H1 (cell line): ENCODE measurements around the gene CD226. TPM values are rescaled to one million over a fixed set of nuclear protein-coding genes. Genes with fewer than 3 reads are reported as not detected.

Source experiments
- CTCF ChIA-PET: fragments of 300-600 bp; sonication (Branson Sonifier 250); formaldehyde crosslinking; loops from one replicate; lab custom pipeline; 2021; ENCODE audit not compliant: partially characterized antibody; lab: Charles Lee
- POLR2A ChIA-PET: fragments of 300-600 bp; sonication (Branson Sonifier 250); formaldehyde crosslinking; loops from one replicate; lab custom pipeline; 2021; ENCODE audit warnings: inconsistent platforms; ENCODE audit not compliant: partially characterized antibody; lab: Charles Lee
- DNase-seq, 2 experiments: peaks; one replicate each; pipeline versions ENCODE4 v3.0.0 to v3.0.0-alpha.2; 2010 to 2022; ENCODE audit warnings: low spot score in 2 of 2, low read depth in 1 of 2, mixed read lengths in 1 of 2
- FAIRE-seq: peaks from 2 replicates; lab custom pipeline; 2011; peaks lifted over from hg19 to GRCh38; lab: Jason Lieb, UNC
- H2AFZ ChIP-seq: 2 replicates; pipeline ENCODE4 v1.8.1; 2012; ENCODE audit warnings: low read length, inconsistent platforms
- H2AK5ac ChIP-seq: 2 replicates; pipeline ENCODE4 v1.6.1; 2013; ENCODE audit warnings: low read depth, low read length
- H2BK120ac ChIP-seq: replicated peaks from 2 replicates; pipeline ENCODE3; 2013; ENCODE audit warnings: low read depth, low read length, inconsistent platforms
- H2BK12ac ChIP-seq: 2 replicates; pipeline ENCODE4 v1.6.1; 2013; ENCODE audit warnings: low read depth, low read length
- H2BK15ac ChIP-seq: 2 replicates; pipeline ENCODE4 v1.6.1; 2013; ENCODE audit warnings: low read length
- H2BK20ac ChIP-seq: 2 replicates; pipeline ENCODE4 v1.6.1; 2013; ENCODE audit warnings: low read length
- H2BK5ac ChIP-seq: 2 replicates; pipeline ENCODE4 v1.6.1; 2013; ENCODE audit warnings: low read depth, low read length
- H3K14ac ChIP-seq: 2 replicates; pipeline ENCODE4 v1.6.1; 2013; ENCODE audit warnings: inconsistent platforms; ENCODE audit not compliant: insufficient read length
- H3K18ac ChIP-seq: 2 replicates; pipeline ENCODE4 v1.6.1; 2013; ENCODE audit warnings: low read length; ENCODE audit errors: extremely low read depth
- H3K23ac ChIP-seq: 2 replicates; pipeline ENCODE4 v1.6.1; 2013; ENCODE audit warnings: inconsistent platforms; ENCODE audit not compliant: insufficient read length
- H3K23me2 ChIP-seq: 2 replicates; pipeline ENCODE4 v1.6.1; 2013; ENCODE audit warnings: low read depth, low read length
- H3K27ac ChIP-seq: 2 replicates; pipeline ENCODE4 v1.6.1; 2011; ENCODE audit warnings: low read depth, low read length, inconsistent platforms
- H3K27me3 ChIP-seq, 4 experiments: replicated peaks in 1 of 4; 1 replicate in 1 of 4; 2 replicates in 3 of 4; pipeline versions ENCODE4 v1.6.1 to v1.8.1; 2011 to 2013; ENCODE audit warnings: low read length in 3 of 4, mild to moderate bottlenecking in 3 of 4, inconsistent platforms in 2 of 4, mixed read lengths in 2 of 4, moderate library complexity in 1 of 4; ENCODE audit not compliant: control insufficient read depth in 3 of 4, insufficient read depth in 3 of 4; ENCODE audit errors: extremely low read depth in 1 of 4
- H3K36me3 ChIP-seq, 4 experiments: 2 replicates each; pipeline versions ENCODE4 v1.6.1 to v1.8.1; 2011 to 2013; ENCODE audit warnings: mild to moderate bottlenecking in 4 of 4, low read length in 3 of 4, moderate library complexity in 2 of 4, control low read depth in 1 of 4, inconsistent platforms in 1 of 4; ENCODE audit not compliant: insufficient read depth in 4 of 4, control insufficient read depth in 2 of 4
- H3K4ac ChIP-seq: replicated peaks from 2 replicates; pipeline ENCODE3; 2013; ENCODE audit warnings: low read length, low read depth, mixed read lengths, inconsistent platforms; ENCODE audit not compliant: insufficient read length
- H3K4me1 ChIP-seq, 4 experiments: replicated peaks in 1 of 4; 1 replicate in 1 of 4; 2 replicates in 3 of 4; pipeline versions ENCODE4 v1.6.1 to v1.8.1; 2011 to 2013; ENCODE audit warnings: low read length in 3 of 4, inconsistent platforms in 2 of 4, mixed read lengths in 1 of 4; ENCODE audit not compliant: insufficient read depth in 4 of 4, control insufficient read depth in 3 of 4
- H3K4me2 ChIP-seq, 2 experiments: 2 replicates each; pipeline versions ENCODE4 v1.6.1 to v1.8.1; 2011 to 2013; ENCODE audit warnings: low read depth in 2 of 2, low read length in 2 of 2, control low read depth in 1 of 2, inconsistent platforms in 1 of 2, mild to moderate bottlenecking in 1 of 2; ENCODE audit not compliant: insufficient read depth in 1 of 2
- H3K4me3 ChIP-seq, 4 experiments: fragments of 200-600, 300-600 bp in 1 of 4; sonication (generic), shearing (Covaris generic), sonication (Bioruptor Twin) in 1 of 4; 2 replicates each; pipeline versions ENCODE4 v1.5.1 to v1.8.1; 2011 to 2016; ENCODE audit warnings: low read length in 4 of 4, low read depth in 3 of 4, control low read depth in 2 of 4, inconsistent platforms in 2 of 4, mild to moderate bottlenecking in 2 of 4, mixed read lengths in 1 of 4, moderate library complexity in 1 of 4; ENCODE audit not compliant: insufficient read depth in 2 of 4; ENCODE audit errors: extremely low read depth in 1 of 4
- H3K56ac ChIP-seq: replicated peaks from 2 replicates; pipeline ENCODE3; 2013; ENCODE audit warnings: low read depth, mild to moderate bottlenecking, mixed read lengths, low read length, inconsistent platforms; ENCODE audit not compliant: insufficient read length
- H3K79me1 ChIP-seq: 2 replicates; pipeline ENCODE4 v1.6.1; 2013; ENCODE audit warnings: low read depth, low read length, control low read depth
- H3K79me2 ChIP-seq, 2 experiments: 2 replicates each; pipeline versions ENCODE4 v1.6.1 to v1.8.1; 2012 to 2013; ENCODE audit warnings: low read length in 2 of 2, mild to moderate bottlenecking in 2 of 2, inconsistent platforms in 1 of 2; ENCODE audit not compliant: insufficient read depth in 2 of 2, control insufficient read depth in 1 of 2
- H3K9ac ChIP-seq, 4 experiments: replicated peaks in 1 of 4; 1 replicate in 1 of 4; 2 replicates in 3 of 4; pipeline versions ENCODE4 v1.6.1 to v1.8.1; 2011 to 2013; ENCODE audit warnings: low read depth in 3 of 4, low read length in 3 of 4, control low read depth in 2 of 4, mild to moderate bottlenecking in 2 of 4, moderate library complexity in 2 of 4, inconsistent platforms in 1 of 4; ENCODE audit errors: extremely low read depth in 1 of 4
- H3K9me3 ChIP-seq, 2 experiments: 2 replicates each; pipeline versions ENCODE4 v1.6.1 to v1.8.1; 2012 to 2013; ENCODE audit warnings: mild to moderate bottlenecking in 2 of 2, moderate library complexity in 2 of 2, control low read depth in 1 of 2, inconsistent platforms in 1 of 2, low read depth in 1 of 2, low read length in 1 of 2, mixed read lengths in 1 of 2; ENCODE audit not compliant: insufficient read depth in 2 of 2
- H4K20me1 ChIP-seq, 2 experiments: replicated peaks in 1 of 2; 2 replicates each; pipeline versions ENCODE3 to v1.8.1; 2011 to 2013; ENCODE audit warnings: inconsistent platforms in 2 of 2, low read length in 2 of 2, mild to moderate bottlenecking in 1 of 2; ENCODE audit not compliant: insufficient read depth in 2 of 2, control insufficient read depth in 1 of 2
- H4K5ac ChIP-seq: 2 replicates; pipeline ENCODE4 v1.6.1; 2013; ENCODE audit warnings: low read length, low read depth, mixed read lengths, inconsistent platforms; ENCODE audit not compliant: insufficient read length
- H4K8ac ChIP-seq: 2 replicates; pipeline ENCODE4 v1.8.0; 2013; ENCODE audit warnings: mild to moderate bottlenecking, moderate library complexity, low read length, inconsistent platforms; ENCODE audit not compliant: insufficient read depth; ENCODE audit errors: extremely low read depth
- H4K91ac ChIP-seq: replicated peaks from 2 replicates; pipeline ENCODE3; 2013; ENCODE audit warnings: low read length, mixed read lengths, inconsistent platforms; ENCODE audit not compliant: insufficient read length
- BCL11A ChIP-seq, 2 experiments: IDR thresholded peaks; one replicate each; pipeline ENCODE4 v1.6.1; 2011; ENCODE audit warnings: low read depth in 2 of 2, low read length in 2 of 2, mild to moderate bottlenecking in 2 of 2
- CHD1 ChIP-seq: IDR thresholded peaks from 2 replicates; pipeline ENCODE4 v1.6.1; 2012; ENCODE audit warnings: low read depth, low read length, improper control_type of control experiment
- CREB1 ChIP-seq: IDR thresholded peaks from 2 replicates; pipeline ENCODE4 v1.6.1; 2012; ENCODE audit warnings: inconsistent platforms
- CTBP2 ChIP-seq: IDR thresholded peaks from 2 replicates; pipeline ENCODE4 v1.7.0; 2011; ENCODE audit warnings: borderline replicate concordance, mild to moderate bottlenecking, moderate library complexity, mixed read lengths, low read length; ENCODE audit not compliant: insufficient read depth, insufficient read length
- EZH2 ChIP-seq: fragments of 200-600 bp; sonication (generic); IDR thresholded peaks from 2 replicates; pipeline ENCODE4 v1.7.1; 2012; ENCODE audit warnings: low read depth, mild to moderate bottlenecking, moderate library complexity, low read length, inconsistent platforms; ENCODE audit not compliant: severe bottlenecking
- KDM1A ChIP-seq: fragments of 200-600, 300-600 bp; sonication (generic); IDR thresholded peaks from 2 replicates; pipeline ENCODE4 v1.7.1; 2016; ENCODE audit warnings: mild to moderate bottlenecking, low read length, borderline replicate concordance
- KDM4A ChIP-seq: IDR thresholded peaks from one replicate; pipeline ENCODE4 v1.7.1; 2012; ENCODE audit warnings: low read depth, mild to moderate bottlenecking, moderate library complexity, low read length, inconsistent platforms; ENCODE audit not compliant: severe bottlenecking
- POU5F1 ChIP-seq: IDR thresholded peaks from 2 replicates; pipeline ENCODE4 v1.6.1; 2011; ENCODE audit warnings: low read depth, mild to moderate bottlenecking, low read length, moderate library complexity
- SAP30 ChIP-seq: fragments of 300-600 bp; sonication (generic); IDR thresholded peaks from 2 replicates; pipeline ENCODE4 v1.7.1; 2012; ENCODE audit warnings: low read length, moderate library complexity, mild to moderate bottlenecking, inconsistent platforms; ENCODE audit not compliant: insufficient read depth, insufficient replicate concordance
- SP2 ChIP-seq: IDR thresholded peaks from 2 replicates; pipeline ENCODE4 v1.6.1; 2012; ENCODE audit warnings: mild to moderate bottlenecking, low read length, inconsistent platforms
- WGBS, 2 experiments: shearing (Covaris generic) in 1 of 2; methylation state at CpG; one replicate each; pipeline versions ENCODE4 v1.1.6 to v1.1.7; 2013 to 2015; ENCODE audit warnings: low lambda C conversion rate in 2 of 2, mixed read lengths in 2 of 2, inconsistent platforms in 1 of 2, low coverage in 1 of 2, missing lambda C conversion rate in 1 of 2; ENCODE audit not compliant: insufficient replicate concordance in 2 of 2, insufficient coverage in 1 of 2, insufficient read length in 1 of 2; ENCODE audit errors: extremely low coverage in 1 of 2, missing lambda C conversion rate in 1 of 2; 5-methylcytosine and 5-hydroxymethylcytosine counted together
- polyA plus RNA-seq, 7 experiments: library from polyadenylated mRNA; depleted of rRNA in 3 of 7; stranded (reverse) in 5 of 7; unstranded in 2 of 7; fragments of >200 nt in 5 of 7; fragments of 200-250 nt in 2 of 7; gene quantifications; 1 replicate in 5 of 7; 2 replicates in 1 of 7; 4 replicates in 1 of 7; pipeline versions ENCODE4 v1.2.1 to v1.2.3, GENCODE V29; 2011 to 2013; ENCODE audit warnings: missing spikeins in 2 of 7, mixed read lengths in 2 of 7
- total RNA-seq: library from RNA; stranded (reverse); fragmentation: NEBNext Ultra II Directional; extraction: Animal tissue kit (Norgen Biotek cat#: 25700); gene quantifications from 2 replicates; pipeline ENCODE4 v1.2.1, GENCODE V29; 2021
- TF ChIP-seq, protein P1 (sequence below): IDR thresholded peaks from 2 replicates; pipeline ENCODE4 v1.6.1; 2011; ENCODE audit warnings: low read length, improper control_type of control experiment

Gene CD226
- total and polyA plus RNA-seq, 2 of the 8 experiments (the other 6 are each of a cell fraction or from before 2014, with no cell fraction given), result not detected

DNA sequence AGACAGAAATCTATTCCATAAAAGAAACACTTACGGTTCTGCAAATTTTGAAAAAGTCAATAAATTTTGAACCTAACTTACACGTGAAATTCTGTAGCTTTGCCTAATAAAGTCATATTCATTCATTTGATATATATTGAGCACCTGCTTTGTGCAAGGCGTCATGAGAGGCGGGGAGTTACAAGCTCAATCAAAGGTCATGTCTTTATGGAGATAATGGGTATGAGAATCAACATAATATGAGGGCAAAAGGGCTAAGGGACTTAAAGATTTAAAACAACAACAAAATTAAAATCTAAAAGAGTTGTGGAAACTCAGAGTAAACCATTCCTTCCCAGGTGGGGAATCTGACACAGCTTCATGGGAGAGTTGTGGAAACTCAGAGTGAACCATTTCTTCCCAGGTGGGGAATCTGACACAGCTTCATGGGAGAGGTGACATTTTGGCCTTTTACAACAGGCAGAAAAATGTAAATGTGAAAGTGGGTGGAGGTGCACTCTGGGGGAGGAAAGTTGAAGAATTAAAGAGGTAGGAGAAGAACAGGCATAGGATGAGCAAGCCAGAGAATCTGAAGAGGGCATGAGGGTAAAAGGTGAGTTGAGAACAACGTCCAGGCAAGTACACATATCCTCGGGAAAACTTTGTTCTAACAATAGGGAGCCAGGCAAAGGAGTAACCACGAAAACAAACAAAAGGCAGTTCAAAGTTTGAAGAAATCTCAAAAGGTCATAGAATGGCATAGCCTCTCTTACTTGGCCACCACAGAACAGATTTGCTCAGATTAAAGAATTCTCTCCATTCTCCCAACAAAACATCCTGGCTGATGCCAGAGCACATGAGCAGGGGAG is 49.5 kb upstream of the CD226 start:
- Histone ChIP-seq H3K14ac (no peak overlapping the region), H3K27me3 (no peaks in the 10 kb centered on the region), H2AK5ac (no peak overlapping the region), H3K18ac (no peak overlapping the region), H2AFZ (no peak overlapping the region), H3K4me2 (no peak overlapping the region), H3K23me2 (no peaks in the 10 kb centered on the region), H3K4me1 (peaks cover 5 to 8% (median 7%) of the 10 kb centered on the region in 4 experiments; a peak in 4 of 7 replicates), H4K5ac (no peak overlapping the region), H4K20me1 (no peaks in the 10 kb centered on the region), H3K27ac (no peak overlapping the region), H3K9me3 (no peaks in the 10 kb centered on the region), H2BK20ac (no peak overlapping the region), H2BK12ac (no peak overlapping the region), H3K36me3 (no peaks in the 10 kb centered on the region; a peak in 1 of 8 replicates), H3K4me3 (no peak overlapping the region), H2BK5ac (no peak overlapping the region), H4K91ac (no peak overlapping the region), H3K79me2 (no peaks in the 10 kb centered on the region), H3K79me1 (no peaks in the 10 kb centered on the region), H2BK15ac (no peak overlapping the region), H4K8ac (no peak overlapping the region), H3K56ac (no peak overlapping the region), H3K4ac (no peak overlapping the region), H3K23ac (no peak overlapping the region), H3K9ac (no peak overlapping the region), H2BK120ac (no peak overlapping the region)
- CTCF ChIA-PET, result interaction anchor here (0.6 to 1.5 kb wide), 3 partner anchors 54 to 155 kb away, joined by 3 to 5 read pairs (median 4); no protein-coding TSS in a partner anchor
- FAIRE-seq (no peak), DNase-seq (no peak)
- POLR2A ChIA-PET, result no interaction called here
- 83% methylated on average over 7 of the region's 7 CpGs; no CpG with 5 or more reads in 1 of the 2 experiments for WGBS, 2 experiments
- TF ChIP-seq EZH2 (no peak), SP2 (no peak), KDM1A (no peak), CHD1 (no peak), BCL11A (IDR thresholded peaks at IDR 0.05; ENCODE audit: low read depth in 2 of 2, low read length in 2 of 2) (no peak), CTBP2 (no peak), CREB1 (no peak), KDM4A (no peak), POU5F1 (no peak), SAP30 (no peak)
- TF ChIP-seq, protein P1, sequence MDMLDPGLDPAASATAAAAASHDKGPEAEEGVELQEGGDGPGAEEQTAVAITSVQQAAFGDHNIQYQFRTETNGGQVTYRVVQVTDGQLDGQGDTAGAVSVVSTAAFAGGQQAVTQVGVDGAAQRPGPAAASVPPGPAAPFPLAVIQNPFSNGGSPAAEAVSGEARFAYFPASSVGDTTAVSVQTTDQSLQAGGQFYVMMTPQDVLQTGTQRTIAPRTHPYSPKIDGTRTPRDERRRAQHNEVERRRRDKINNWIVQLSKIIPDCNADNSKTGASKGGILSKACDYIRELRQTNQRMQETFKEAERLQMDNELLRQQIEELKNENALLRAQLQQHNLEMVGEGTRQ, result no peak
